Testis (tissue), 2 donors: ENCODE measurements around the gene CPAMD8.

Experiments
- POLR2A ChIP-seq: fragments of 450-650 bp; IDR thresholded peaks from one replicate; pipeline ENCODE4 v1.6.1; 2017; ENCODE audit warnings: antibody characterized with exemption, mild to moderate bottlenecking, moderate library complexity
- TF ChIP-seq, protein P1 (sequence below), 3 experiments: fragments of 450-650 bp in 2 of 3; fragments of 200-600 bp in 1 of 3; sonication (generic) in 1 of 3; IDR thresholded peaks; one replicate each; pipeline ENCODE4 v1.5.1; 2016 to 2019; ENCODE audit warnings: antibody characterized with exemption in 3 of 3, mild to moderate bottlenecking in 2 of 3, moderate library complexity in 1 of 3

DNA sequence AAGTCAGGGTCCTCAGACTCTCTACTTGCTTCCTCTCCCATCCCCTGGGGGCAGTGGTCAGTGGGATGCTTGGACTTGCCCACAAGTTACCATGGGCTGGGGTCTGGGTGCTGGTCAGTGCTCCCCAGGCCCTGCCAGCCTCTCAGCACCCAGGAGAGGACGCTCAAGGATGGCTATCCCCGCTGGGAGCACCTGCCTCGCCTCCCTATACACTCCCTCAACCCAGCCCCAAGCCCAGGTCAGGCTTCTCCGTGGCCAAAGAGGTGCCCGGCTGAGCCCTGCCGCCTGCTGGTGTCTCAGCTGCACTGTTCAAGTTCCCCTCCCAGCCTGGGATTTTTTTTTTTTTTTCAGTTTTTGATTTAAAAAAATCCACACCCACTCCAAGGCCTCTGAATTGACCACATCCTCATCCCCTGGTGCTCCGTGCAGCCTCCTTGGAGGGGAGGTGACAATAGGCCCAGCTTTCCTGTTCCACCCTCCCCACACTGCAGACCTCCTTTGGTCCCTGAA, 127.0 kb downstream of the CPAMD8 start:
- TF ChIP-seq, protein P1, sequence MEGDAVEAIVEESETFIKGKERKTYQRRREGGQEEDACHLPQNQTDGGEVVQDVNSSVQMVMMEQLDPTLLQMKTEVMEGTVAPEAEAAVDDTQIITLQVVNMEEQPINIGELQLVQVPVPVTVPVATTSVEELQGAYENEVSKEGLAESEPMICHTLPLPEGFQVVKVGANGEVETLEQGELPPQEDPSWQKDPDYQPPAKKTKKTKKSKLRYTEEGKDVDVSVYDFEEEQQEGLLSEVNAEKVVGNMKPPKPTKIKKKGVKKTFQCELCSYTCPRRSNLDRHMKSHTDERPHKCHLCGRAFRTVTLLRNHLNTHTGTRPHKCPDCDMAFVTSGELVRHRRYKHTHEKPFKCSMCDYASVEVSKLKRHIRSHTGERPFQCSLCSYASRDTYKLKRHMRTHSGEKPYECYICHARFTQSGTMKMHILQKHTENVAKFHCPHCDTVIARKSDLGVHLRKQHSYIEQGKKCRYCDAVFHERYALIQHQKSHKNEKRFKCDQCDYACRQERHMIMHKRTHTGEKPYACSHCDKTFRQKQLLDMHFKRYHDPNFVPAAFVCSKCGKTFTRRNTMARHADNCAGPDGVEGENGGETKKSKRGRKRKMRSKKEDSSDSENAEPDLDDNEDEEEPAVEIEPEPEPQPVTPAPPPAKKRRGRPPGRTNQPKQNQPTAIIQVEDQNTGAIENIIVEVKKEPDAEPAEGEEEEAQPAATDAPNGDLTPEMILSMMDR (IDR thresholded peaks at IDR 0.05): peak; percentile 42 to 46 (median 44)
- no peak for TF ChIP-seq POLR2A
